Measurements from ENCODE around the gene NHERF2.

Gene NHERF2

GRCh38 chr16:2084895-2085625 lies 58.4 kb downstream of the NHERF2 start:
- no peak for DNase-seq

DNA sequence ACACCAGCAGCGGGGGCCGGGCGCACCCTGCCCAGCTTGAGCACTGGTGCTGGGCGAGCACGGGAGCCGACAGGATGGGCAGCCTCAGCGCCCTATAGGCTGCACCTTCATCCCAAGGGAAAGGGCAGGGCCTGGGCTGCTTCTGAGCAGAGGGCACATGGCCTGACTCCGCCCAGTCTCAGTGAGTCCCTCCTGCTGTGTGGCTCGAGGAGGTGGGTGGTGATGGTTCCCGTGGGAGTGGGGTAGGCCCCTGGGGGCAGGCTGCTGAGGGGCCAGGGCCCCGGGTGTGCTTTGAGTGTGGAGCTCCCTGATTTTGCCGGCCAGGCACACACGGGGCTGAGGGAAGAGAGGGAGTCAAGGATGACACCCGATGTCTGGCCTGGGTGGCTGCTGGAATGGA lies 59.0 kb downstream of the NHERF2 start:
- DNase-seq, result no peak

DNA sequence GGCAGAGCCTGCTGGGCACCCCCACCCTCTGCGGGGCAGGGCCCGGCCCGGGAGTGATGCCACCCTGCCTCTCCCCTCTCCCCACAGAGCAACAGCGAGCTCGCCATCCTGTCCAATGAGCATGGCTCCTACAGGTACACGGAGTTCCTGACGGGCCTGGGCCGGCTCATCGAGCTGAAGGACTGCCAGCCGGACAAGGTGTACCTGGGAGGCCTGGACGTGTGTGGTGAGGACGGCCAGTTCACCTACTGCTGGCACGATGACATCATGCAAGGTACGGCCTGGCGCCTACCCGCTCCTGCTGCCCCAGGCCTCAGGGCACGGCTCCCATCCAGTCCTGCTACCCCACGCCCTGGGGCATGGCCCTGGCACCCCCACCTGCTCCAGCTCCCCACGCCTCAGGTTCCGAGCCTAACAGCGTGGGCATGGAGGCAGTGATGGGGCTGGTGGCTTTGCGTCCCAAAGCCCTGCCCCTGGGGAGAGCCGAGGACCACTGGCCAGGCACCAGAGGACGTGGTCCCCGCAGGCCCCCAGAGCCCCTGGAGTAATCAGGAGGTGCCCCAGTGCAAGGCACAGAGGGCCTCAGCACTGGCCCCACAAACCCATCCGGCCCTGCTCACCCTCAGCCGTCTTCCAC lies 59.5 kb downstream of the NHERF2 start:
- no peak for DNase-seq

DNA sequence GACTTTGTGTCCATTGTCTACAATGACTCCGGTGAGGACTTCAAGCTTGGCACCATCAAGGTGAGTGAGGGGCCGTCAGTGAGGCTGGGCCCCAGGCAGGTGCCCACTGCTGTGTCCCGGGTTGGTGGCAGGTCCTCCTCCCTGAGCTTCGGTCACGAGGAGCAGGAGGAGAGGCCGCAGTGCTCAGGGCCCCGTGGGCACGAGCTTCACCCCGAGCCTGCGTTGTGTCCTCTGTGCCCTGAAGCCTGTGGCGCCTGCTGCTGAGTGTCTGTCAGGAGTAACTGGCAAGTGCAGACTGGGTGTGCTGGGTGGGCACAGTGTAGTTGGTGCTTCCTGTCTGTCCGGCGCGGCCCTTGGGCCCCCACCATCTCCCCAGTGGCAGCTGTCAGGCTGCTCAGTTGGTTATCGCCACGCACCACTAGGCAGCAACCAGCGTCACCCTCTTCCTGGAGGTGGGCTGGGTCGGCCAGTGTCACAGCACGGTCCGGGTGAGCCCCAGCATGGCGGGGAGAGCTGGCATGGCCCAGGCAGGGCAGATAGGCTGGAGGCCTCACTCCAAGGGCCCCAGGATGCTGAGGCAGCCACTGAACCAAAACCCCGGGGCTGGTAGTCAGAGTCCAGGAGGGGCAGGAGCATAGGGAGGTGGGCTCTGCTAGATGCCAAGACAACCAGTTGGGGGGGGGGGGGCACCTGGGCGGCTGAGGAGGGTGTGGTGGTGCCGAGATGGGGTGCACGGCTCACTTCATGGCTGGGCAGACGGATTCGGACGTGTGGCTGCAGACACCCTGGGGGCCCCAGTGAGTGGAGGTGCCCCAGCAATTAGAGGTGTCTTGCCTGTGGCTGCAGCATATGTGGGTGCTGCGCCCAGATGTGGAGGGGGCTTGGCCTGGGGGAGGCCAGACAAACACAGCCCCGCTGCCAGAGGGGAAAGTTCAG lies 60.4 kb downstream of the NHERF2 start:
- no peak for DNase-seq

GRCh38 chr16:2087748-2088631 lies 61.3 kb downstream of the NHERF2 start:
- no peak for DNase-seq
